ENCODE data around the gene KRTAP5-11. TPM values are rescaled to one million over a fixed set of nuclear protein-coding genes. Genes with fewer than 3 reads are reported as not detected.

Gene KRTAP5-11
- total and polyA plus RNA-seq, 2 of the 8 experiments (the other 6 are each of a cell fraction or from before 2014, with no cell fraction given): not detected

DNA sequence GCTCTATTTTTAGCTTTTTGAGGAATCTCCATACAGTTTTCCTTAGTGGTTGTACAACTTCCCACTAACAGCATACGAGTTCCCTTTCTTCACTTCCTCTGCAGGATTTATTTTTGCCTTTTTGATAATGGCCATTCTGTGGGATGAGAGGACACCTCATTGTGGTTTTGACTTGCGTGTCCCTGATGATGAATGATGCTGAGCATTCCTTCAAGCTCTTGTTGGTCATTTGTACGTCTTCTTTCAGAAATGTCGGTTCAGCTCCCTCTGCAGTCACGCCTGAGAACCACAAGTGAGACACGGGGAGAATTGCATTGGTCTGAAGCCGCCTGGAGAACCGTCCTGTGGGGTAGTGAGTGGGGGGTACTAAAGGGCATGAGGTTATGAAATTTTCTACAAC is 19.3 kb downstream of the KRTAP5-11 start (continued):
- TF ChIP-seq, protein P1, sequence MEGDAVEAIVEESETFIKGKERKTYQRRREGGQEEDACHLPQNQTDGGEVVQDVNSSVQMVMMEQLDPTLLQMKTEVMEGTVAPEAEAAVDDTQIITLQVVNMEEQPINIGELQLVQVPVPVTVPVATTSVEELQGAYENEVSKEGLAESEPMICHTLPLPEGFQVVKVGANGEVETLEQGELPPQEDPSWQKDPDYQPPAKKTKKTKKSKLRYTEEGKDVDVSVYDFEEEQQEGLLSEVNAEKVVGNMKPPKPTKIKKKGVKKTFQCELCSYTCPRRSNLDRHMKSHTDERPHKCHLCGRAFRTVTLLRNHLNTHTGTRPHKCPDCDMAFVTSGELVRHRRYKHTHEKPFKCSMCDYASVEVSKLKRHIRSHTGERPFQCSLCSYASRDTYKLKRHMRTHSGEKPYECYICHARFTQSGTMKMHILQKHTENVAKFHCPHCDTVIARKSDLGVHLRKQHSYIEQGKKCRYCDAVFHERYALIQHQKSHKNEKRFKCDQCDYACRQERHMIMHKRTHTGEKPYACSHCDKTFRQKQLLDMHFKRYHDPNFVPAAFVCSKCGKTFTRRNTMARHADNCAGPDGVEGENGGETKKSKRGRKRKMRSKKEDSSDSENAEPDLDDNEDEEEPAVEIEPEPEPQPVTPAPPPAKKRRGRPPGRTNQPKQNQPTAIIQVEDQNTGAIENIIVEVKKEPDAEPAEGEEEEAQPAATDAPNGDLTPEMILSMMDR (IDR thresholded peaks at IDR 0.05; ENCODE audit: control extremely low read depth in 1 of 3, insufficient read depth in 1 of 3, low read depth in 1 of 3, low read length in 3 of 3): peak; percentile 66 to 81 (median 69)
- TF ChIP-seq, protein P2, sequence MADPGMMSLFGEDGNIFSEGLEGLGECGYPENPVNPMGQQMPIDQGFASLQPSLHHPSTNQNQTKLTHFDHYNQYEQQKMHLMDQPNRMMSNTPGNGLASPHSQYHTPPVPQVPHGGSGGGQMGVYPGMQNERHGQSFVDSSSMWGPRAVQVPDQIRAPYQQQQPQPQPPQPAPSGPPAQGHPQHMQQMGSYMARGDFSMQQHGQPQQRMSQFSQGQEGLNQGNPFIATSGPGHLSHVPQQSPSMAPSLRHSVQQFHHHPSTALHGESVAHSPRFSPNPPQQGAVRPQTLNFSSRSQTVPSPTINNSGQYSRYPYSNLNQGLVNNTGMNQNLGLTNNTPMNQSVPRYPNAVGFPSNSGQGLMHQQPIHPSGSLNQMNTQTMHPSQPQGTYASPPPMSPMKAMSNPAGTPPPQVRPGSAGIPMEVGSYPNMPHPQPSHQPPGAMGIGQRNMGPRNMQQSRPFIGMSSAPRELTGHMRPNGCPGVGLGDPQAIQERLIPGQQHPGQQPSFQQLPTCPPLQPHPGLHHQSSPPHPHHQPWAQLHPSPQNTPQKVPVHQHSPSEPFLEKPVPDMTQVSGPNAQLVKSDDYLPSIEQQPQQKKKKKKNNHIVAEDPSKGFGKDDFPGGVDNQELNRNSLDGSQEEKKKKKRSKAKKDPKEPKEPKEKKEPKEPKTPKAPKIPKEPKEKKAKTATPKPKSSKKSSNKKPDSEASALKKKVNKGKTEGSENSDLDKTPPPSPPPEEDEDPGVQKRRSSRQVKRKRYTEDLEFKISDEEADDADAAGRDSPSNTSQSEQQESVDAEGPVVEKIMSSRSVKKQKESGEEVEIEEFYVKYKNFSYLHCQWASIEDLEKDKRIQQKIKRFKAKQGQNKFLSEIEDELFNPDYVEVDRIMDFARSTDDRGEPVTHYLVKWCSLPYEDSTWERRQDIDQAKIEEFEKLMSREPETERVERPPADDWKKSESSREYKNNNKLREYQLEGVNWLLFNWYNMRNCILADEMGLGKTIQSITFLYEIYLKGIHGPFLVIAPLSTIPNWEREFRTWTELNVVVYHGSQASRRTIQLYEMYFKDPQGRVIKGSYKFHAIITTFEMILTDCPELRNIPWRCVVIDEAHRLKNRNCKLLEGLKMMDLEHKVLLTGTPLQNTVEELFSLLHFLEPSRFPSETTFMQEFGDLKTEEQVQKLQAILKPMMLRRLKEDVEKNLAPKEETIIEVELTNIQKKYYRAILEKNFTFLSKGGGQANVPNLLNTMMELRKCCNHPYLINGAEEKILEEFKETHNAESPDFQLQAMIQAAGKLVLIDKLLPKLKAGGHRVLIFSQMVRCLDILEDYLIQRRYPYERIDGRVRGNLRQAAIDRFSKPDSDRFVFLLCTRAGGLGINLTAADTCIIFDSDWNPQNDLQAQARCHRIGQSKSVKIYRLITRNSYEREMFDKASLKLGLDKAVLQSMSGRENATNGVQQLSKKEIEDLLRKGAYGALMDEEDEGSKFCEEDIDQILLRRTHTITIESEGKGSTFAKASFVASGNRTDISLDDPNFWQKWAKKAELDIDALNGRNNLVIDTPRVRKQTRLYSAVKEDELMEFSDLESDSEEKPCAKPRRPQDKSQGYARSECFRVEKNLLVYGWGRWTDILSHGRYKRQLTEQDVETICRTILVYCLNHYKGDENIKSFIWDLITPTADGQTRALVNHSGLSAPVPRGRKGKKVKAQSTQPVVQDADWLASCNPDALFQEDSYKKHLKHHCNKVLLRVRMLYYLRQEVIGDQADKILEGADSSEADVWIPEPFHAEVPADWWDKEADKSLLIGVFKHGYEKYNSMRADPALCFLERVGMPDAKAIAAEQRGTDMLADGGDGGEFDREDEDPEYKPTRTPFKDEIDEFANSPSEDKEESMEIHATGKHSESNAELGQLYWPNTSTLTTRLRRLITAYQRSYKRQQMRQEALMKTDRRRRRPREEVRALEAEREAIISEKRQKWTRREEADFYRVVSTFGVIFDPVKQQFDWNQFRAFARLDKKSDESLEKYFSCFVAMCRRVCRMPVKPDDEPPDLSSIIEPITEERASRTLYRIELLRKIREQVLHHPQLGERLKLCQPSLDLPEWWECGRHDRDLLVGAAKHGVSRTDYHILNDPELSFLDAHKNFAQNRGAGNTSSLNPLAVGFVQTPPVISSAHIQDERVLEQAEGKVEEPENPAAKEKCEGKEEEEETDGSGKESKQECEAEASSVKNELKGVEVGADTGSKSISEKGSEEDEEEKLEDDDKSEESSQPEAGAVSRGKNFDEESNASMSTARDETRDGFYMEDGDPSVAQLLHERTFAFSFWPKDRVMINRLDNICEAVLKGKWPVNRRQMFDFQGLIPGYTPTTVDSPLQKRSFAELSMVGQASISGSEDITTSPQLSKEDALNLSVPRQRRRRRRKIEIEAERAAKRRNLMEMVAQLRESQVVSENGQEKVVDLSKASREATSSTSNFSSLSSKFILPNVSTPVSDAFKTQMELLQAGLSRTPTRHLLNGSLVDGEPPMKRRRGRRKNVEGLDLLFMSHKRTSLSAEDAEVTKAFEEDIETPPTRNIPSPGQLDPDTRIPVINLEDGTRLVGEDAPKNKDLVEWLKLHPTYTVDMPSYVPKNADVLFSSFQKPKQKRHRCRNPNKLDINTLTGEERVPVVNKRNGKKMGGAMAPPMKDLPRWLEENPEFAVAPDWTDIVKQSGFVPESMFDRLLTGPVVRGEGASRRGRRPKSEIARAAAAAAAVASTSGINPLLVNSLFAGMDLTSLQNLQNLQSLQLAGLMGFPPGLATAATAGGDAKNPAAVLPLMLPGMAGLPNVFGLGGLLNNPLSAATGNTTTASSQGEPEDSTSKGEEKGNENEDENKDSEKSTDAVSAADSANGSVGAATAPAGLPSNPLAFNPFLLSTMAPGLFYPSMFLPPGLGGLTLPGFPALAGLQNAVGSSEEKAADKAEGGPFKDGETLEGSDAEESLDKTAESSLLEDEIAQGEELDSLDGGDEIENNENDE (IDR thresholded peaks at IDR 0.05; ENCODE audit: insufficient replicate concordance, low read length): no peak
- TF ChIP-seq TAF7 (optimal IDR thresholded peaks at IDR 0.05; ENCODE audit: borderline replicate concordance, low read depth, low read length): no peak

Measured in H1 (cell line).